AG04450 (cell line): ENCODE measurements around the gene PRKACG. TPM values are rescaled to one million over a fixed set of nuclear protein-coding genes. Genes with fewer than 3 reads are reported as not detected.

ENCODE experiments used
- CTCF ChIA-PET: fragments of 300-600, 350-600 bp; formaldehyde crosslinking; extraction: SDS; loops from one replicate; lab custom pipeline; 2022; ENCODE audit warnings: antibody characterized with exemption, inconsistent platforms; lab: Charles Lee
- POLR2A ChIA-PET: fragments of 350-600 bp; formaldehyde crosslinking; extraction: SDS; loops from one replicate; lab custom pipeline; 2021; ENCODE audit warnings: antibody characterized with exemption, inconsistent platforms; lab: Yijun Ruan, JAX
- DNase-seq: peaks from one replicate; pipeline ENCODE4 v3.0.0-alpha.2; 2011; ENCODE audit warnings: low read depth, low spot score
- H3K27ac ChIP-seq: one replicate; pipeline ENCODE4 v1.5.1; 2012; ENCODE audit warnings: low read depth, low read length, control low read depth
- H3K27me3 ChIP-seq: one replicate; pipeline ENCODE4 v1.6.0; 2012; ENCODE audit warnings: low read length; ENCODE audit not compliant: control insufficient read depth, insufficient read depth
- H3K4me3 ChIP-seq: 2 replicates; pipeline ENCODE4 v1.5.1; 2011; ENCODE audit warnings: mild to moderate bottlenecking, low read depth, low read length, control low read depth
- H3K9me3 ChIP-seq: 2 replicates; pipeline ENCODE4 v1.5.1; 2012; ENCODE audit warnings: low read length; ENCODE audit not compliant: control insufficient read depth, insufficient read depth
- CTCF ChIP-seq: IDR thresholded peaks from 2 replicates; pipeline ENCODE4 v1.5.1; 2011; ENCODE audit warnings: low read depth, low read length, control low read depth, inconsistent platforms
- polyA plus RNA-seq: library from polyadenylated mRNA; depleted of rRNA; stranded (reverse); fragments of >200 nt; gene quantifications from 2 replicates; pipeline ENCODE4 v1.2.3, GENCODE V29; 2011

The PRKACG gene
- polyA plus RNA-seq, 1 experiment = not detected

- Histone ChIP-seq H3K9me3 (no peaks in the 10 kb centered on the region), H3K27me3 (no peaks in the 10 kb centered on the region), H3K4me3 (no peak overlapping the region), H3K27ac (no peak overlapping the region)
- DNase-seq = no peak
- TF ChIP-seq CTCF = no peak
- CTCF ChIA-PET = no interaction called here
- POLR2A ChIA-PET = no interaction called here
Observed at GRCh38 chr9:68983008-68983411, 30.9 kb downstream of the PRKACG start.

DNA sequence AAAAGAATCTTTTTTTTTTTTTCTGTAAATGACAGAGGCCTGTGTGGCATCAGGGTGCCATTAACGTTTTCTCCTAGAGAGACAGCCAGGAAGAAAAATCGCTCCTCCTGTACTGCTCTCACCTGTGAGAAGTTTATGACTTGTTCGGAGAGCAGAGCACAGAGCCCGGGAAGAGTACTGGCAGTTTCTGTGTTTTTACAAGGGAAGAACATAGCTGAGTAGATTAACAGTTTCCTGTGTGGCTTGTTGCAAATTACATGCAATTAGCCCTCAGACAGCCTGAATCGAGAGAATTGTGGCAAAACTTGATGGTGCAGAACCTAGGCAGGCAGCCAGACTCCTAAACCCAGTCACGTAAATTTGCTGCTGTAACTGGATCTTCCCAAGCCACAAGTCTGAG lies 32.1 kb downstream of the PRKACG start:
- POLR2A ChIA-PET = no interaction called here
- Histone ChIP-seq H3K4me3 (no peak overlapping the region), H3K27me3 (no peaks in the 10 kb centered on the region), H3K9me3 (no peaks in the 10 kb centered on the region), H3K27ac (no peak overlapping the region)
- CTCF ChIA-PET = no interaction called here
- no peak for TF ChIP-seq CTCF
- no peak for DNase-seq

DNA sequence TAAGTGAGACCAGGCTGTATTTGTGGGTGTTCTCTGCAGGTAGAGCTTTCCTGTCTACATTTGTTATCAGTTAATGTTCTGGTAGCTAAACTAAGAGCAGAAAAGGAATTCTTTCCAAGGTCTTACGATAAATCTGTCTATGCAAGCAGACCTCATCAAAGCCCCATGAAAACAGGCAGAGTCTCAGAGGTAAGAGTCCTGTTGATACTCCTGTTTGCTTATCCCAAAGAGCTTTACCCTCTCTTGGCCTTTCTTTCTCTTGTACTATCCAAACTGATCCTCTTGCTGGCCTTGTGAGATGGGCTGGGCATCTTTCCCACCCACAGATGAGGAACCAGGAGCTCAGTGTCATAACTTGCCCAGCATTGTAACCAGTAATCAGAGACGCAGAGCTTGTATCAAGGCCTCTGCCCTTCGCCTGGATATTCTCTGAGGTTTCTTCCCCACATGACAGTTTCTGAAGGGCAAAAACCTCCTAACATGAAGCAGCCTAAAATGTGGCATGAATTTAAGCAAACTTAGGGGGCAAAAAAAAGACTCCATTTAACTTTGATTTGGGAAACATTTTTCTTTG lies 33.5 kb downstream of the PRKACG start:
- Histone ChIP-seq H3K4me3 (no peak overlapping the region), H3K27me3 (no peaks in the 10 kb centered on the region), H3K27ac (no peak overlapping the region), H3K9me3 (no peaks in the 10 kb centered on the region)
- ChIA-PET POLR2A (no interaction called here), CTCF (interaction anchor here (1.5 kb wide), 1 partner anchor 17 kb away, joined by 3 read pairs; no protein-coding TSS in a partner anchor)
- TF ChIP-seq CTCF = no peak
- no peak for DNase-seq

GRCh38 chr9:68979538-68980314 lies 34.2 kb downstream of the PRKACG start:
- H3K9me3 ChIP-seq = no peaks in the 10 kb centered on the region
- no peaks in the 10 kb centered on the region for H3K27me3 ChIP-seq
- POLR2A ChIA-PET = no interaction called here
- no peak for DNase-seq
- H3K27ac ChIP-seq = no peak overlapping the region
- CTCF ChIA-PET = interaction anchor here (1.5 kb wide), 1 partner anchor 18 kb away, joined by 3 read pairs; no protein-coding TSS in a partner anchor
- TF ChIP-seq CTCF = no peak
- no peak overlapping the region for H3K4me3 ChIP-seq

- no peak overlapping the region for H3K27ac ChIP-seq
- no peak for TF ChIP-seq CTCF
- POLR2A ChIA-PET = no interaction called here
- H3K4me3 ChIP-seq = no peak overlapping the region
- DNase-seq = no peak
- no peaks in the 10 kb centered on the region for H3K9me3 ChIP-seq
- H3K27me3 ChIP-seq = no peaks in the 10 kb centered on the region
- CTCF ChIA-PET = no interaction called here
Observed at GRCh38 chr9:68978501-68978900, 35.4 kb downstream of the PRKACG start.
